LNCAP (cell line): ENCODE measurements around the gene PAPPA.

Source experiments
- CTCF ChIP-seq: fragments of 450-650 bp; IDR thresholded peaks from 2 replicates; pipeline ENCODE4 v1.5.1; 2017; ENCODE audit warnings: mild to moderate bottlenecking

Gene PAPPA

DNA sequence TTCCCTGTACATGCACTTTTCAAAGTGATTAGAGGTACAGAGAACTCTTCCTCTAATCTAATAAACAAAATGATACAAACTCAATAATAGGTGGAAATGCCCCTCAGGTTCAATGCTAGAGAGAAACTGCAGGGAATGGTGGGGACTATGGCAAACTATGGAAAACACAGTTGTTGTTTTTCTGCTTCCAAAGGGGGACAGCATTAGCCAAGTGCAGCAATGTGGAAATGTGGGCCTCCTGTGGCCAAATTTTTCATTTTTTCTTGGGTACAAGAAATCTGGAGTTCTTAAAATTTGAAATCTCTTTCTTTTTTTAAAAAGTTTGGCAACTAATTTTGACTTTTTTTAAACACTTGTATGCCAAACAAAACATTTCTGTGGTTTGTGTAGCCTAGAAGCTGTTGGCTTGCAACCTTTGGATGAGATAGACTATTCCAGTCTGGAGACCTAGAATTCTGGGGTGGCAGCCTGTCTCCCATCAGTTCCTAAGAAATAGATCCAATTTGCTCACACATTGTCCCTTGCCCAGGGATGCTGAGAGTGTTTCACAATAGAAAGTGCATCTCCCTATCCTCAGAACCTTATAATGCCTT, 218.6 kb downstream of the PAPPA start:
- no peak for TF ChIP-seq CTCF

GRCh38 chr9:116372786-116373185, 219.2 kb downstream of the PAPPA start:
- no peak for TF ChIP-seq CTCF

DNA sequence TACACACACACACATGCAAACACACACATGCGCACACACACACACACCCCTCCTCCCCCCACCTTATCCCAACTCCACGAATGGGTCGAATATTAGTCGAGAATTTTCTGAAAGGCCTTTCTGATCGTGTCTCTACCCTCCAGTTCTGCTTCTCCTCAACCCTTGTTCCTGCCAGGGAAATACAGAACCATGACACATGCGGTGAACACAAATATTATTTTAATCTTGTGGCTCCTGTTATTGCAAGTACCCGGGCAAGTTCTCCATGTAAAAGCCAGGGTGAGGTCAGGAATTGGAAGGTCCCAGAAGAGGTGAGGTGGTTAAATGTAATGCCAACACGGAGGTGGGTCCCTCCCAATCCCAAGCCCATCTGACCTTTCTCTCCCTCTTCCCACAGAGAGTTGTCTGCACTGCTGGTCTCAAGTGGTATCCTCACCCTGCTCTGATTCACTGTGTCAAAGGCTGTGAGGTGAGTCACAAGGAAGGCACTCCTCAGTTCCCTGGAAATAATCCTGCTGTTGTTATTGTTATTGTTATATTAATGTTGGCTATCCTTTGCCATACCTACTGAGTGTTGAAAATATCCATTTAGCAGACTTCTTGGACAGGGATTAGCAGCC, 223.7 kb downstream of the PAPPA start:
- no peak for TF ChIP-seq CTCF

GRCh38 chr9:116378873-116379272, 225.3 kb downstream of the PAPPA start:
- TF ChIP-seq CTCF = no peak

- no peak for TF ChIP-seq CTCF
Measured at GRCh38 chr9:116379821-116380220, 226.2 kb downstream of the PAPPA start.

DNA sequence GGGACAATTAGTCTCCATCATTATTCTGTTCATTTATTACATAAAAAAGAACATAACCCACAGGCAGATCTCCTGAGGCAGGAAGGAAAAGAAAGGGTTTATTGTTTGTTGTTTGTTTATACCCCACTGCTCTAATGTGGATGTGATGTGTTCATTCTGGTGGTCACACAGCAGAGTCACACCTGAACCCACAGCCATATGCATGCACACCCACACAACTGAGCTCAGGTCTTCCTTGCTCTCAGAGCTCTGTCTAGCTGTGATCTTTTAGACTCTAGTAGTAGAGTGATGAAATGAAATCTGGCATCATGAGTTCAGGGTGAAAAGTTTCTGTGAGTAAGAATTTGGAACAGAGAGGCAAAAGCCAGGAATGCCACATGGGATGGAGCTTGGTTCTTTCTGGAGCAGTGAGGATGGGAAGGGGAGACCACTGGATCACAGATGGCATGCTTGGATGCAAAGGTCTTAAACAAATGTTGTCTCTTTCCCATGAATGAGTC, 227.0 kb downstream of the PAPPA start:
- no peak for TF ChIP-seq CTCF

DNA sequence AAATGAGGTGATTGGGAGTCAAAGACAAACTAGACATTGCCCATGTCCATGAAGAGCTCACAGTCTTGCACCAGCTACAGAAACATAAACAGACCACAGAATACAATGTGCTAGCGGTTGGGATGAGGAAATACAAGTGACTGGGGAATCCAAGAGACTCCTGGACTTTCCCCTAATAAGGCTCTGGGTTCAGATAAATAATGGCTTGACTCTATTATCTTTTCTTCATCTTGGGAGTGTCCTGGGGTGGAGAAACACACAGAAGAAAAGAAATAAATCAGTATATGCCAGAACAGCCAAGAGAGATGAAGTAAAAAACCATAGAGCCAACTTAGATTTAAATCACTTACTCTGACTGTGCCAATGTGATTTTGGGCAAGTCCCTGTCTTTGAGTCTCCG, 227.8 kb downstream of the PAPPA start:
- TF ChIP-seq CTCF = no peak
